Left lung (tissue), 10 donors: ENCODE data around the gene RNPEP. TPM values are rescaled to one million over a fixed set of nuclear protein-coding genes. Genes with fewer than 3 reads are reported as not detected.

Experiments
- ATAC-seq: fragments of 200-7000 bp; cut with Tn5 transposase; one replicate; pipeline ENCODE4 v1.9.1; 2020; ENCODE audit warnings: moderate library complexity
- DNase-seq, 4 donors: peaks; one replicate each; pipeline ENCODE4 v3.0.0-alpha.2; 2013 to 2020
- H3K27ac ChIP-seq, 2 donors: fragments of 200-600 bp; sonication (generic) in 1 of 2; one replicate each; pipeline versions ENCODE4 v1.5.0 to v1.8.0; 2020 to 2021
- H3K27me3 ChIP-seq, 2 donors: fragments of 200-600 bp; sonication (generic) in 1 of 2; one replicate each; pipeline versions ENCODE4 v1.5.0 to v1.8.0; 2020 to 2021
- H3K36me3 ChIP-seq, 2 donors: fragments of 200-600 bp; sonication (generic) in 1 of 2; one replicate each; pipeline versions ENCODE4 v1.5.0 to v1.8.0; 2020 to 2021
- H3K4me1 ChIP-seq, 2 donors: fragments of 200-600 bp; one replicate each; pipeline ENCODE4 v1.8.0; 2021
- H3K4me3 ChIP-seq, 2 donors: fragments of 200-600 bp; sonication (generic) in 1 of 2; one replicate each; pipeline versions ENCODE4 v1.5.0 to v1.8.0; 2020 to 2021; ENCODE audit warnings: mild to moderate bottlenecking in 1 of 2
- H3K9me3 ChIP-seq, 2 donors: fragments of 200-600 bp; sonication (generic) in 1 of 2; one replicate each; pipeline versions ENCODE4 v1.5.0 to v1.8.0; 2020 to 2021
- intact Hi-C, 2 donors: fragments of 100-400 bp; cut with DNase I; formaldehyde crosslinking; loops; one replicate each; pipeline versions ENCODE4 v1.11.2 to v1.14.2; 2022
- polyA plus RNA-seq, 6 donors: library from polyadenylated mRNA; unstranded; fragments of 120-200 nt; gene quantifications; one replicate each; pipeline ENCODE4 v1.2.1, GENCODE V29; 2013; ENCODE audit not compliant: insufficient read length in 6 of 6
- total RNA-seq, 2 donors: library from RNA; stranded (reverse); fragmentation: NEBNext Ultra II Directional; extraction: Animal tissue kit (Norgen Biotek cat#: 25700); gene quantifications; one replicate each; pipeline ENCODE4 v1.2.1, GENCODE V29; 2021
- TF ChIP-seq, protein P1 (sequence below), 2 donors: fragments of 200-600 bp; sonication (generic) in 1 of 2; IDR thresholded peaks; one replicate each; pipeline versions ENCODE4 v1.5.0 to v1.8.0; 2021; ENCODE audit warnings: antibody characterized with exemption in 2 of 2
- donor health status: DM: no; HTN: yes; CAD: no.
- donor health status: DM: no; HTN: no; CAD: no.

Gene RNPEP
- total and polyA plus RNA-seq, 8 donors = 56.0 to 81.2 (median 65.3) TPM

DNA sequence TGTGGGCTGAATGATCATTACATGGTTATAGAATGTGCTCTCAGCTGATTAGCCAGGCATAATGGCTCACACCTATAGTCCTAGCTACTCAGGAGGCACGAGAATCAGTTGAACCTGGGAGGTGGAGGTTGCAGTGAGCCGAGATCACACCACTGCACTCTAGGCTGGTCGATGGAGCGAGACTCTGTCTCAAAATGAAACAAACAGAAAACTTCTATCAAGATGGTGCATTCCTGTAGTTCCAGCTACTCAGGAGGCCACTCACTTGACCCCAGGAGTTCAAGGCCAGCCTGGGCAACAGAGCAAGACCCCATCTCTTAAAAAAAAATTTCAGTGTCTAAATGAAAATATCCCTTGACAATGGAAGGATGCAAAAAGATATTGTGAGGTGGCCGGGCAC lies 16.3 kb upstream of the RNPEP start:
- intact Hi-C loops = no loop called here
- peaks cover 0 to 96% of the 10 kb centered on the region in 2 donors for H3K36me3 ChIP-seq
- H3K27me3 ChIP-seq = no peaks in the 10 kb centered on the region
- H3K4me3 ChIP-seq = no peak overlapping the region
- no peak for ATAC-seq
- no peaks in the 10 kb centered on the region for H3K4me1 ChIP-seq
- DNase-seq = no peak
- no peaks in the 10 kb centered on the region for H3K9me3 ChIP-seq
- no peak overlapping the region for H3K27ac ChIP-seq
- TF ChIP-seq, protein P1, sequence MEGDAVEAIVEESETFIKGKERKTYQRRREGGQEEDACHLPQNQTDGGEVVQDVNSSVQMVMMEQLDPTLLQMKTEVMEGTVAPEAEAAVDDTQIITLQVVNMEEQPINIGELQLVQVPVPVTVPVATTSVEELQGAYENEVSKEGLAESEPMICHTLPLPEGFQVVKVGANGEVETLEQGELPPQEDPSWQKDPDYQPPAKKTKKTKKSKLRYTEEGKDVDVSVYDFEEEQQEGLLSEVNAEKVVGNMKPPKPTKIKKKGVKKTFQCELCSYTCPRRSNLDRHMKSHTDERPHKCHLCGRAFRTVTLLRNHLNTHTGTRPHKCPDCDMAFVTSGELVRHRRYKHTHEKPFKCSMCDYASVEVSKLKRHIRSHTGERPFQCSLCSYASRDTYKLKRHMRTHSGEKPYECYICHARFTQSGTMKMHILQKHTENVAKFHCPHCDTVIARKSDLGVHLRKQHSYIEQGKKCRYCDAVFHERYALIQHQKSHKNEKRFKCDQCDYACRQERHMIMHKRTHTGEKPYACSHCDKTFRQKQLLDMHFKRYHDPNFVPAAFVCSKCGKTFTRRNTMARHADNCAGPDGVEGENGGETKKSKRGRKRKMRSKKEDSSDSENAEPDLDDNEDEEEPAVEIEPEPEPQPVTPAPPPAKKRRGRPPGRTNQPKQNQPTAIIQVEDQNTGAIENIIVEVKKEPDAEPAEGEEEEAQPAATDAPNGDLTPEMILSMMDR (IDR thresholded peaks at IDR 0.05) = no peak

DNA sequence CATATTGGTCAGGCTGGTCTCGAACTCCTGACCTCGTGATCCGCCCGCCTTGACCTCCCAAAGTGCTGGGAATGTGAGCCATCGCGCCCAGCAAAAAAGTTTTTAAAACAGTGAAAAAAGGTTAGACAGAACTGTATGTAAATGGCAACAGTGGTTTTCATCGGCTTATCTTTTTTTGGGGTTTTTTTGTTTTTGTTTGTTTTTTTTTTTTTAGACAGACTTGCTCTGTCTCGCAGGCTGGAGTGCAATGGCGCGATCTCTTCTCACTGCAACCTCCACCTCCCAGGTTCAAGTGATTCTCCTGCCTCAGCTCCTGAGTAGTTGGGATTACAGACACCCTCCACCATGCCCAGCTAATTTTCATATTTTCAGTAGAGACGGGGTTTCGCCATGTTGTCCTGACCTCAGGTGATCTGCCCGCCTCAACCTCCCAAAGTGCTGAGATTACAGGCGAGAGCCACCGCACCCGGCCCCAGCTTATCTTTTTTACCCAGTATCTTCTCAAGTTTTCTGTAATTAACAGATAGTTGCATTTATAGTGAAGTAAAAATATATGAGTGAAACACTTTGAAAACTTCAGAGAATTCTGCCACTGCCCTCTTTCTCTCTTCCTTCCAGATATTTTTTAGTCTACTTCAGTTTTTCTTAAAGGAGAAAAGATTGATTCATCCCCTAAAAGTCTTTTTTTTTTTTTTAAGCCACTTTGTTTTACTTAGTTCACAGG lies 14.1 kb upstream of the RNPEP start:
- Histone ChIP-seq H3K4me1 (no peaks in the 10 kb centered on the region), H3K9me3 (no peaks in the 10 kb centered on the region), H3K4me3 (no peak overlapping the region), H3K27me3 (no peaks in the 10 kb centered on the region), H3K27ac (no peak overlapping the region), H3K36me3 (peaks cover 0 to 74% of the 10 kb centered on the region in 2 donors)
- no peak for DNase-seq
- intact Hi-C loops = no loop called here
- no peak for ATAC-seq
- TF ChIP-seq, protein P1 (IDR thresholded peaks at IDR 0.05) = no peak

- Histone ChIP-seq H3K4me3 (no peak overlapping the region), H3K27me3 (no peaks in the 10 kb centered on the region), H3K27ac (no peak overlapping the region), H3K36me3 (peaks cover 0 to 52% of the 10 kb centered on the region in 2 donors), H3K4me1 (no peaks in the 10 kb centered on the region), H3K9me3 (no peaks in the 10 kb centered on the region)
- ATAC-seq (no peak), DNase-seq (no peak)
- intact Hi-C loops = loop anchor here in 1 of 2 donors (10.0 kb wide), 1 partner anchor 86 kb away; the partner anchor contains the start of gene SHISA4
- TF ChIP-seq, protein P1 (IDR thresholded peaks at IDR 0.05) = no peak
These were observed 11.9 kb upstream of the RNPEP start for GRCh38 chr1:201970334-201971159.

DNA sequence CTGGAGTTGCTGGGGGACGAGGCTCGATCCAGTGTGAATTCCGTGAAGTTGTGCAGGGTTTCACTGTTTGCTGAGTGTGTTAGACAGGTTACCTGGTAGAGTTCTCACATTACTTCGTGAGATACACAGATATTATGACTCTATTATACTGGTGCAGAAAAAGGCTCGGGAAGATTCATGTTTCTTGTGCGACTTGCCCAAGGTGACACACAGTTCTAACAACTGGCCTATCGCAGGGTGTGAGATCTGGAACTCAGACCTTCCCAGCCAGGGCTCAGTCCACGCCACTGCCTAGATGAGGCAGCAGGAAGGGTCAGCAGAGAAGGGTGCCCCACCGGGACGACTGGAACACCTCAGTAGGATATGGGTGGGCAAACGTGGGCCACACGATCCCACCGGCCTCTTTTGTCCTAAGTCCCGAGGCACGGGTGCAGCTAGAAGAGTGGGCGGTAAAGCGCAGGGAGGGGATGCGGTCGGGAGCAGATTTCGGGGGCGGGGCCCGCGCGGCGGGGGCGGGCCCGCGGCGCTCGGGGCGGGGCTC lies 296 bp upstream of the RNPEP start:
- TF ChIP-seq, protein P1 (IDR thresholded peaks at IDR 0.05) = no peak
- H3K4me1 ChIP-seq = peaks cover 0 to 24% of the 10 kb centered on the region in 2 donors
- intact Hi-C loops = no loop called here
- DNase-seq (peak; percentile 55 to 96 (median 69)), ATAC-seq (no peak)
- peak overlapping the region; percentile 95 to 96 for H3K4me3 ChIP-seq
- peaks cover 0 to 2% of the 10 kb centered on the region in 2 donors for H3K36me3 ChIP-seq
- H3K27me3 ChIP-seq = no peaks in the 10 kb centered on the region
- no peaks in the 10 kb centered on the region for H3K9me3 ChIP-seq
- peak overlapping the region; percentile 97 for H3K27ac ChIP-seq

- intact Hi-C loops = no loop called here
- Histone ChIP-seq H3K4me3 (peak overlapping the region; percentile 95 to 96), H3K36me3 (peaks cover 0 to 7% of the 10 kb centered on the region in 2 donors), H3K9me3 (no peaks in the 10 kb centered on the region), H3K4me1 (peaks cover 0 to 24% of the 10 kb centered on the region in 2 donors), H3K27ac (peak overlapping the region; percentile 97), H3K27me3 (no peaks in the 10 kb centered on the region)
- DNase-seq = no peak
- TF ChIP-seq, protein P1 (IDR thresholded peaks at IDR 0.05) = peak in 1 of 2 donors; percentile 25
- no peak for ATAC-seq
These were observed 945 bp downstream of the RNPEP start for GRCh38 chr1:201983380-201983805.
